Osteoblast (primary cell): Measurements from ENCODE around the gene SLC25A25. TPM values are rescaled to one million over a fixed set of nuclear protein-coding genes. Genes with fewer than 3 reads are reported as not detected.

Experiments
- DNase-seq: peaks from one replicate; pipeline ENCODE4 v3.0.0; 2011; ENCODE audit warnings: low spot score, mixed read lengths; ENCODE audit not compliant: insufficient read length; ENCODE audit errors: missing footprints
- H2AFZ ChIP-seq: 2 replicates; pipeline ENCODE4 v1.6.0; 2011; ENCODE audit warnings: mild to moderate bottlenecking, low read length
- H3K27ac ChIP-seq: 2 replicates; pipeline ENCODE4 v1.5.1; 2011; ENCODE audit warnings: mild to moderate bottlenecking, low read depth, low read length, moderate library complexity
- H3K27me3 ChIP-seq: 2 replicates; pipeline ENCODE4 v1.6.0; 2012; ENCODE audit warnings: mild to moderate bottlenecking, control low read depth, inconsistent platforms, low read length, moderate library complexity; ENCODE audit not compliant: insufficient read depth
- H3K36me3 ChIP-seq: 2 replicates; pipeline ENCODE4 v1.5.1; 2011; ENCODE audit warnings: mild to moderate bottlenecking, low read length, control low read depth, moderate library complexity; ENCODE audit not compliant: insufficient read depth
- H3K4me1 ChIP-seq: 2 replicates; pipeline ENCODE4 v1.5.1; 2011; ENCODE audit warnings: mild to moderate bottlenecking, low read length, control low read depth, moderate library complexity; ENCODE audit not compliant: insufficient read depth
- H3K4me2 ChIP-seq: 2 replicates; pipeline ENCODE4 v1.6.0; 2011; ENCODE audit warnings: mild to moderate bottlenecking, low read length; ENCODE audit not compliant: insufficient read depth
- H3K4me3 ChIP-seq: fragments of 200-600 bp; sonication (generic); 3 replicates; pipeline ENCODE4 v1.5.1; 2012; ENCODE audit warnings: mild to moderate bottlenecking, low read length, inconsistent platforms; ENCODE audit not compliant: insufficient read depth
- H3K79me2 ChIP-seq: 2 replicates; pipeline ENCODE4 v1.6.0; 2012; ENCODE audit warnings: mild to moderate bottlenecking, low read length, control low read depth, inconsistent platforms; ENCODE audit not compliant: insufficient read depth
- H3K9me3 ChIP-seq: 2 replicates; pipeline ENCODE4 v1.5.1; 2011; ENCODE audit warnings: low read depth, low read length, control low read depth
- H4K20me1 ChIP-seq: 2 replicates; pipeline ENCODE4 v1.6.0; 2012; ENCODE audit warnings: mild to moderate bottlenecking, low read length, control low read depth; ENCODE audit not compliant: insufficient read depth
- CTCF ChIP-seq: IDR thresholded peaks from 2 replicates; pipeline ENCODE4 v1.5.1; 2011; ENCODE audit warnings: mild to moderate bottlenecking, low read depth, low read length, moderate library complexity; ENCODE audit errors: extremely low read depth
- total RNA-seq: library from RNA; depleted of rRNA; stranded (reverse); fragments of >200 nt; gene quantifications from 2 replicates; pipeline ENCODE4 v1.2.3, GENCODE V29; 2012

Gene SLC25A25
- total RNA-seq, 1 donor: 13.4 TPM

DNA sequence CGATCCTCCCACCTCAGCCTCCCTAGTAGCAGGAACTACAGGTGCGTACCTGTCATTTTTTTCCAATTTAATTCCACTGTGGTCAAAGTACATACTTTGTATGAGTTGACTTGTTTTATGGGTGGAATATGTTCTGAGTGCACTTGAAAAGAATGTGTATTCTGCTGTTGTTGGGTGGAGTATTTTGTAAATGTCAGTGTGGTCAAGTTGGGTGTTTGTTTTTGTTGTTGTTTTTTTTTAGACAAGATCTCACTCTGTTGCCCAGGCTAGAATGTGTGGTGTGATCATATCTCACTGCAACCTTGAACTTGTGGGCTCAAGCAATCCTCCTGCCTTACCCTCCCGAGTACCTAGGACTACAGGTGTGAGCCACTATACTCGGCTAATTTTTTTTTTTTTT is 17.9 kb downstream of the SLC25A25 start:
- H3K4me1 ChIP-seq: peaks cover 20% of the 10 kb centered on the region
- no peak overlapping the region for H3K27ac ChIP-seq
- H3K36me3 ChIP-seq: no peaks in the 10 kb centered on the region
- H3K79me2 ChIP-seq: peaks cover 69% of the 10 kb centered on the region
- no peaks in the 10 kb centered on the region for H3K27me3 ChIP-seq
- H2AFZ ChIP-seq: no peak overlapping the region
- H4K20me1 ChIP-seq: peaks cover 3% of the 10 kb centered on the region
- no peak overlapping the region for H3K4me3 ChIP-seq
- DNase-seq: no peak
- no peak overlapping the region for H3K4me2 ChIP-seq
- TF ChIP-seq CTCF: no peak
- H3K9me3 ChIP-seq: no peaks in the 10 kb centered on the region

- no peak overlapping the region for H3K4me3 ChIP-seq
- no peaks in the 10 kb centered on the region for H4K20me1 ChIP-seq
- TF ChIP-seq CTCF: no peak
- H3K4me2 ChIP-seq: no peak overlapping the region
- H2AFZ ChIP-seq: no peak overlapping the region
- H3K4me1 ChIP-seq: peaks cover 18% of the 10 kb centered on the region
- H3K79me2 ChIP-seq: peaks cover 76% of the 10 kb centered on the region
- H3K27ac ChIP-seq: no peak overlapping the region
- no peaks in the 10 kb centered on the region for H3K9me3 ChIP-seq
- H3K36me3 ChIP-seq: no peaks in the 10 kb centered on the region
- no peaks in the 10 kb centered on the region for H3K27me3 ChIP-seq
- no peak for DNase-seq
These were observed 19.2 kb downstream of the SLC25A25 start for GRCh38 chr9:128087262-128087661.

DNA sequence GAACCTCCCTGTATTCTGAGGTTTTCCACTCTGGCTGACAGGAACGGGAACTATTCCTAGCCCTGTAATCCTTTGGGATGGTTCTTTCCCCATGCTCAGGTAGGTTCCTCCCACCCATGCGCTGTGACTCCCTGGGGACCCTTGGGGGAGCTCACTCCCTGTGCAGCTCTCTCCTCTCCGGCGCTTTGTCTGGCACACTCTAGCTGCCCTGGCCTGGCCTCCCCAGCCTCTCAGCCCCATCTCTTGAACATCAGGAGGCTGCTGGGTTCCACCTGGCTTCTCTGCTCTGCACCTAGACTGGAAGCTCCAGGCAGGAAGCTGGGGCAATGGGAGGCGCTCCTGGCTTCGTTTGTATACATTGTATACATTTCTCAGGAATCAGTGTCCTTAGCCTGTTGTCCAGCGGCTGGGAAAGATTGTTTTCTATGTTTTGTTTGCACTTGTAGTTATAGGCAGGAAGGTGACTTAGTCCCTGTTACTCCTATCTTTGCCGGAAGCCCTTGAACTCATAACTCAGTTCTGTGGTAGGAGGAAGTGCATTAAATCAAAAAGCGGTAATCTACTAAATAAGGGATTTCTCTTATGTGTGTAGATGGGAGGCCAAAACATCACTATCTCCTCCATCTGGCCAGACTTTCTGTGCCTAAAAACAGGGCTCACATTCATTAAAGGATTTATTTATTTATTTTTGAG is 20.4 kb downstream of the SLC25A25 start:
- Histone ChIP-seq H3K9me3 (no peaks in the 10 kb centered on the region), H3K4me1 (peaks cover 29% of the 10 kb centered on the region), H3K27me3 (no peaks in the 10 kb centered on the region), H3K79me2 (peaks cover 82% of the 10 kb centered on the region), H2AFZ (no peak overlapping the region), H3K4me3 (no peak overlapping the region), H3K4me2 (no peak overlapping the region), H4K20me1 (no peaks in the 10 kb centered on the region), H3K27ac (no peak overlapping the region), H3K36me3 (no peaks in the 10 kb centered on the region)
- DNase-seq: no peak
- TF ChIP-seq CTCF: no peak

DNA sequence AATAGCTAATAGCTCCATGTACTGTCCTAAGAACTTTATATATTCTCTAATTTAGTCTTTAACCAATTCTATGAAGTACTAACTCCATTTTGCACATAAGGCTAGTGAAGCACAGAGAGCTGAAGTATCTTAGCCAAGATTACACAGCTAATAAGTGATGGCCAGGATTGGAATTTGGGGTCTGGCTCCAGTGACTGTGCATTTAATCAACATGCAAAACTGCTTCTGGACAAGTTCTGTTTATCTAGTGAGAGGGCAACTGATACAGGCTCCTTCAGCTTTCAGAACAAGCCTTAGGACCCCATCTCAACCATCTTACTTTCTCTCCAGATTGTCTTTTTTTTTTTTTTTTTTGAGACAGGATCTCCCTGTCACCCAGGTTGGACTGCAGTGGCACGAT is 21.3 kb downstream of the SLC25A25 start:
- TF ChIP-seq CTCF: no peak
- Histone ChIP-seq H3K27ac (no peak overlapping the region), H3K4me2 (no peak overlapping the region), H3K9me3 (no peaks in the 10 kb centered on the region), H4K20me1 (no peaks in the 10 kb centered on the region), H3K4me1 (peaks cover 37% of the 10 kb centered on the region), H3K27me3 (no peaks in the 10 kb centered on the region), H3K36me3 (no peaks in the 10 kb centered on the region), H3K79me2 (peaks cover 78% of the 10 kb centered on the region), H3K4me3 (no peak overlapping the region), H2AFZ (no peak overlapping the region)
- DNase-seq: no peak
